Neuronal stem cell (in vitro differentiated cells): ENCODE data around the gene NPPA.
"Not testable (repeated sequence)": the region's sequence is repeated elsewhere in the genome, so short reads cannot be mapped to it uniquely, and the experiment has no call there.

Experiments
- DNase-seq: peaks from one replicate; pipeline ENCODE4 v3.0.0-alpha.2; 2013; ENCODE audit warnings: low spot score
- H2AFZ ChIP-seq: one replicate; pipeline ENCODE4 v1.6.1; 2013; ENCODE audit warnings: mild to moderate bottlenecking, low read length, inconsistent platforms
- H2AK5ac ChIP-seq: 2 replicates; pipeline ENCODE4 v1.6.1; 2013; ENCODE audit warnings: low read depth, mild to moderate bottlenecking, inconsistent platforms, low read length, moderate library complexity, mixed read lengths
- H2BK120ac ChIP-seq: 2 replicates; pipeline ENCODE4 v1.6.1; 2013; ENCODE audit warnings: low read depth, mild to moderate bottlenecking, inconsistent platforms, low read length, moderate library complexity, mixed read lengths
- H2BK12ac ChIP-seq: one replicate; pipeline ENCODE4 v1.6.1; 2013; ENCODE audit warnings: low read length, inconsistent platforms
- H2BK15ac ChIP-seq: 2 replicates; pipeline ENCODE4 v1.6.1; 2013; ENCODE audit warnings: mild to moderate bottlenecking, low read length, inconsistent platforms, mixed read lengths
- H2BK5ac ChIP-seq: one replicate; pipeline ENCODE4 v1.6.1; 2013; ENCODE audit warnings: inconsistent platforms, mild to moderate bottlenecking, low read length, moderate library complexity
- H3K14ac ChIP-seq: one replicate; pipeline ENCODE4 v1.6.1; 2013; ENCODE audit warnings: low read length, inconsistent platforms
- H3K18ac ChIP-seq: 2 replicates; pipeline ENCODE4 v1.6.1; 2013; ENCODE audit warnings: low read length, inconsistent platforms
- H3K23ac ChIP-seq: 2 replicates; pipeline ENCODE4 v1.6.1; 2013; ENCODE audit warnings: low read depth, mild to moderate bottlenecking, mixed read lengths, low read length, inconsistent platforms; ENCODE audit not compliant: poor library complexity
- H3K27ac ChIP-seq: replicated peaks from 3 replicates; pipeline ENCODE4 v1.5.1; 2013; ENCODE audit warnings: low read length, inconsistent platforms
- H3K27me3 ChIP-seq, 3 experiments: 2 replicates each; pipeline ENCODE4 v1.6.1; 2013; ENCODE audit warnings: low read length in 3 of 3, mild to moderate bottlenecking in 2 of 3, inconsistent platforms in 1 of 3, low read depth in 1 of 3, mixed read lengths in 1 of 3, moderate library complexity in 1 of 3; ENCODE audit not compliant: control insufficient read depth in 3 of 3, insufficient read depth in 3 of 3
- H3K36me3 ChIP-seq, 2 donors: replicated peaks in 1 of 2; 2 replicates each; pipeline ENCODE4 v1.6.1; 2013; ENCODE audit warnings: low read length in 2 of 2; ENCODE audit not compliant: control insufficient read depth in 2 of 2, insufficient read depth in 2 of 2
- H3K4ac ChIP-seq: 2 replicates; pipeline ENCODE4 v1.6.1; 2013; ENCODE audit warnings: inconsistent platforms, mild to moderate bottlenecking, low read length, moderate library complexity
- H3K4me1 ChIP-seq, 2 donors: 1 replicate in 1 of 2; 2 replicates in 1 of 2; pipeline ENCODE4 v1.6.1; 2013; ENCODE audit warnings: low read length in 2 of 2, low read depth in 1 of 2; ENCODE audit not compliant: control insufficient read depth in 2 of 2, insufficient read depth in 1 of 2
- H3K4me2 ChIP-seq: one replicate; pipeline ENCODE4 v1.6.1; 2013; ENCODE audit warnings: mild to moderate bottlenecking, low read length, inconsistent platforms; ENCODE audit not compliant: insufficient read depth, poor library complexity, severe bottlenecking
- H3K4me3 ChIP-seq, 2 donors: 2 replicates each; pipeline ENCODE4 v1.5.1; 2013; ENCODE audit warnings: low read length in 2 of 2, mild to moderate bottlenecking in 2 of 2, inconsistent platforms in 1 of 2, moderate library complexity in 1 of 2
- H3K79me1 ChIP-seq: one replicate; pipeline ENCODE4 v1.6.1; 2013; ENCODE audit warnings: low read depth, mild to moderate bottlenecking, inconsistent platforms, low read length, moderate library complexity
- H3K9ac ChIP-seq: one replicate; pipeline ENCODE4 v1.6.1; 2013; ENCODE audit warnings: mild to moderate bottlenecking, low read depth, low read length, inconsistent platforms; ENCODE audit not compliant: poor library complexity
- H3K9me3 ChIP-seq, 2 donors: replicated peaks in 1 of 2; 2 replicates each; pipeline versions ENCODE3 to v1.6.1; 2013; ENCODE audit warnings: low read length in 2 of 2, mild to moderate bottlenecking in 2 of 2, inconsistent platforms in 1 of 2, low read depth in 1 of 2, mixed read lengths in 1 of 2, moderate library complexity in 1 of 2; ENCODE audit not compliant: control insufficient read depth in 2 of 2, insufficient read depth in 1 of 2
- H4K8ac ChIP-seq: one replicate; pipeline ENCODE4 v1.6.1; 2013; ENCODE audit warnings: low read depth, mild to moderate bottlenecking, inconsistent platforms, low read length, moderate library complexity
- H4K91ac ChIP-seq: one replicate; pipeline ENCODE4 v1.6.1; 2013; ENCODE audit warnings: low read length, low read depth, mild to moderate bottlenecking, inconsistent platforms; ENCODE audit not compliant: poor library complexity
- WGBS, 2 donors: extraction: QIAGEN DNeasy Blood & Tissue Kit; methylation state at CpG; one replicate each; pipeline ENCODE4 v1.1.7; 2013; ENCODE audit warnings: missing lambda C conversion rate in 2 of 2, mixed read lengths in 1 of 2; ENCODE audit not compliant: insufficient read length in 2 of 2, insufficient replicate concordance in 1 of 2; ENCODE audit errors: extremely low coverage in 2 of 2; 5-methylcytosine and 5-hydroxymethylcytosine counted together

The NPPA gene

GRCh38 chr1:11803924-11804665, 43.5 kb downstream of the NPPA start:
- not testable (repeated sequence) for H3K27me3 ChIP-seq, H4K91ac ChIP-seq, H2BK5ac ChIP-seq, H3K4ac ChIP-seq, H3K9ac ChIP-seq, H3K9me3 ChIP-seq, H2BK15ac ChIP-seq, H3K14ac ChIP-seq, DNase-seq, H4K8ac ChIP-seq, H3K23ac ChIP-seq, H2BK120ac ChIP-seq, H2AK5ac ChIP-seq, H3K18ac ChIP-seq, H3K79me1 ChIP-seq, H2BK12ac ChIP-seq, H2AFZ ChIP-seq
- WGBS, 2 donors, result no CpG with 5 or more reads among the region's 9 CpGs
- H3K36me3 ChIP-seq, result peaks cover 15 to 40% of the 10 kb centered on the region in 2 donors
- H3K27ac ChIP-seq, result peak overlapping the region; percentile 44
- H3K4me2 ChIP-seq, result peak overlapping the region; percentile 96
- peak overlapping the region in 1 of 2 donors; percentile 75 for H3K4me3 ChIP-seq
- peaks cover 21 to 39% of the 10 kb centered on the region in 2 donors for H3K4me1 ChIP-seq

GRCh38 chr1:11802973-11803885, 44.4 kb downstream of the NPPA start:
- no CpG with 5 or more reads among the region's 28 CpGs for WGBS, 2 donors
- Histone ChIP-seq H2AFZ (peak overlapping the region; percentile 53), H3K4me2 (peak overlapping the region; percentile 96), H3K14ac (no peak overlapping the region), H3K4me1 (peaks cover 21 to 39% of the 10 kb centered on the region in 2 donors), H3K27ac (peak overlapping the region; percentile 68), H4K8ac (no peak overlapping the region), H3K9ac (peak overlapping the region; percentile 93), H2BK120ac (no peak overlapping the region), H2BK12ac (peak overlapping the region; percentile 91), H2AK5ac (peak overlapping the region; percentile 88), H3K4me3 (peak overlapping the region; percentile 38 to 73), H2BK5ac (peak overlapping the region; percentile 70), H3K27me3 (no peaks in the 10 kb centered on the region), H3K79me1 (peaks cover 3% of the 10 kb centered on the region), H3K23ac (peak overlapping the region; percentile 86), H2BK15ac (peak overlapping the region; percentile 62), H3K36me3 (peaks cover 16 to 34% of the 10 kb centered on the region in 2 donors), H3K9me3 (no peaks in the 10 kb centered on the region), H4K91ac (no peak overlapping the region), H3K18ac (peak overlapping the region; percentile 99), H3K4ac (peak overlapping the region; percentile 77)
- DNase-seq, result peak; percentile 89

GRCh38 chr1:11802616-11802972, 45.0 kb downstream of the NPPA start:
- H3K4me3 ChIP-seq, result peak overlapping the region in 1 of 2 donors; percentile 38
- H3K27me3 ChIP-seq, result no peaks in the 10 kb centered on the region
- H3K4me2 ChIP-seq, result peak overlapping the region; percentile 96
- peak overlapping the region; percentile 68 for H3K27ac ChIP-seq
- H3K9me3 ChIP-seq, result no peaks in the 10 kb centered on the region
- H3K18ac ChIP-seq, result no peak overlapping the region
- no peak overlapping the region for H3K14ac ChIP-seq
- DNase-seq, result no peak
- no peak overlapping the region for H3K23ac ChIP-seq
- peak overlapping the region; percentile 91 for H2BK12ac ChIP-seq
- H3K9ac ChIP-seq, result peak overlapping the region; percentile 25
- no peak overlapping the region for H4K91ac ChIP-seq
- H3K79me1 ChIP-seq, result peaks cover 3% of the 10 kb centered on the region
- H2AK5ac ChIP-seq, result peak overlapping the region; percentile 88
- peaks cover 21 to 35% of the 10 kb centered on the region in 2 donors for H3K4me1 ChIP-seq
- peaks cover 16 to 31% of the 10 kb centered on the region in 2 donors for H3K36me3 ChIP-seq
- H4K8ac ChIP-seq, result no peak overlapping the region
- no CpG with 5 or more reads among the region's 6 CpGs for WGBS, 2 donors
- H2BK120ac ChIP-seq, result no peak overlapping the region
- H3K4ac ChIP-seq, result no peak overlapping the region
- H2BK5ac ChIP-seq, result no peak overlapping the region
- peak overlapping the region; percentile 31 for H2AFZ ChIP-seq
- peak overlapping the region; percentile 62 for H2BK15ac ChIP-seq
